Activated CD8-positive, alpha-beta T cell treated with anti-CD3 and anti-CD28 coated beads for 36 hours (primary cell): ENCODE data around the gene LYRM4. TPM values are rescaled to one million over a fixed set of nuclear protein-coding genes. Genes with fewer than 3 reads are reported as not detected.

Source experiments
- ATAC-seq: fragments of 200-7000 bp; cut with Tn5 transposase; one replicate; pipeline ENCODE4 v1.10.0; 2021; ENCODE audit warnings: mild to moderate bottlenecking, moderate library complexity
- CTCF ChIA-PET: fragments of 350-600 bp; sonication (Branson Sonifier 250); formaldehyde crosslinking; loops from one replicate; lab custom pipeline; 2021; ENCODE audit warnings: antibody characterized with exemption; lab: Charles Lee
- POLR2A ChIA-PET: fragments of 350-600 bp; sonication (Branson Sonifier 250); formaldehyde crosslinking; loops from one replicate; lab custom pipeline; 2021; ENCODE audit warnings: antibody characterized with exemption; lab: Charles Lee
- DNase-seq: peaks from one replicate; pipeline ENCODE4 v3.0.0-alpha.2; 2020
- H3K27ac Mint-ChIP-seq: one replicate; pipeline ENCODE4 v1.8.0; 2021; ENCODE audit warnings: mild to moderate bottlenecking, mixed read lengths
- H3K27me3 Mint-ChIP-seq: one replicate; pipeline ENCODE4 v1.8.0; 2021; ENCODE audit warnings: mixed read lengths
- H3K36me3 Mint-ChIP-seq: one replicate; pipeline ENCODE4 v1.8.0; 2021; ENCODE audit warnings: low read depth, mixed read lengths
- H3K4me1 Mint-ChIP-seq: one replicate; pipeline ENCODE4 v1.8.0; 2021; ENCODE audit warnings: low read depth, mixed read lengths
- H3K4me3 Mint-ChIP-seq: one replicate; pipeline ENCODE4 v1.8.0; 2021; ENCODE audit warnings: mild to moderate bottlenecking, moderate library complexity, mixed read lengths
- H3K9me3 Mint-ChIP-seq: one replicate; pipeline ENCODE4 v1.8.0; 2021; ENCODE audit warnings: mixed read lengths
- CTCF ChIP-seq: fragments of 200-600 bp; IDR thresholded peaks from one replicate; pipeline ENCODE4 v1.8.0; 2022; ENCODE audit warnings: antibody characterized with exemption, mild to moderate bottlenecking
- intact Hi-C: fragments of 100-400 bp; cut with micrococcal nuclease; formaldehyde crosslinking; loops from one replicate; pipeline ENCODE4 v1.10.0; 2022
- total RNA-seq, 2 experiments: library from RNA; stranded (reverse); gene quantifications; one replicate each; pipeline ENCODE4 v1.2.3, GENCODE V29; 2021

The LYRM4 gene
- total RNA-seq, 2 experiments from 2014 or later, result 43.5 to 50.6 TPM

DNA sequence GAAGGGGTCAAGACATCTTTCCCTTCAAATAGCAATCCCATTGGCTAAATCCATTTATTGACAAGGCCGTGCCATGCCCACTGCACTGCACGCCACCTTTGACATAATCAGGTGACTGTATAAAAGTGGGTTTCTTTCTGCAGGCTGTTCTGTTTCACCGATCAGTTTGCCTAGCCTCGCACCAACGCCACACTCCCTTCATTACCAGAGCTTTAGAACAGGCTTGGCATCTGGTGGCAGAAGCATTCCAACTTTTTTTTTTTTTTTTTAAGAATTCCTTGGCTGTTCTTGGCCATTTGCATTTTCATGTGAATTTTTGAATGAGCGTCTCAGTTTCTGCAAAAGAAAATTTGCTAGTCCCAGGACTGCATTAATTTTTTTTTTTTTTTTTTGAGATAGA lies 97.5 kb downstream of the LYRM4 start:
- CTCF ChIA-PET, result interaction anchor here (0.9 to 2.3 kb wide), 2 partner anchors 11 to 19 kb away, joined by 4 to 6 read pairs; no protein-coding TSS in a partner anchor
- ATAC-seq, result no peak
- Mint-ChIP-seq H3K27ac (no peak overlapping the region), H3K4me1 (peaks cover 11% of the 10 kb centered on the region), H3K27me3 (no peaks in the 10 kb centered on the region), H3K36me3 (peaks cover 2% of the 10 kb centered on the region), H3K9me3 (no peaks in the 10 kb centered on the region), H3K4me3 (no peak overlapping the region)
- intact Hi-C loops, result no loop called here
- no peak for TF ChIP-seq CTCF
- no peak for DNase-seq
- POLR2A ChIA-PET, result no interaction called here

- Mint-ChIP-seq H3K36me3 (peaks cover 2% of the 10 kb centered on the region), H3K27ac (no peak overlapping the region), H3K9me3 (no peaks in the 10 kb centered on the region), H3K4me3 (no peak overlapping the region), H3K27me3 (no peaks in the 10 kb centered on the region), H3K4me1 (peaks cover 11% of the 10 kb centered on the region)
- intact Hi-C loops, result no loop called here
- no peak for ATAC-seq
- POLR2A ChIA-PET, result no interaction called here
- CTCF ChIA-PET, result no interaction called here
- DNase-seq, result no peak
- TF ChIP-seq CTCF, result no peak
Measured at GRCh38 chr6:5162355-5162754, 98.4 kb downstream of the LYRM4 start.

GRCh38 chr6:5160206-5160605 lies 100.5 kb downstream of the LYRM4 start:
- DNase-seq, result no peak
- Mint-ChIP-seq H3K4me3 (no peak overlapping the region), H3K4me1 (peaks cover 6% of the 10 kb centered on the region), H3K9me3 (no peaks in the 10 kb centered on the region), H3K27ac (no peak overlapping the region), H3K36me3 (peaks cover 2% of the 10 kb centered on the region), H3K27me3 (no peaks in the 10 kb centered on the region)
- POLR2A ChIA-PET, result no interaction called here
- no peak for ATAC-seq
- CTCF ChIA-PET, result interaction anchor here (2.2 kb wide), 1 partner anchor 16 kb away, joined by 14 read pairs; no protein-coding TSS in a partner anchor
- intact Hi-C loops, result no loop called here
- no peak for TF ChIP-seq CTCF

DNA sequence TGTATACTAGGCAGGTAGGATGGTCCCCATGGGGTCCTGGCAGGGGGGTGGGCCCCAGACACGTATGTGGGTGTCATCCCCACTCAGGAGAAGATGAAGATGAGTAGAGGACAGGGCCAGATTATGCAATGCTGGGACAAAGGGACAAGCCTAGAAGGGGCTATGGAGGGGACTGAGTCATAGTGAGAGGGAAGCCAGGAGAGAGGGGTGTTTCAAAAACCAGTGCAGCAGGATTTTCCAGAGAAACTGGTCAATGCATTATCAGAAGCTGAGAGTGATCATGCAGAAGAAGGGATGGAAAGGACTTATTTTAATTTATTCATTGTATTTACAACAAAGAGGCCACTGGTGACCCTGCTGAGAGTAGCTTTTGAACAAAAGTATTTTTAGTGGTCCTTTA lies 101.6 kb downstream of the LYRM4 start:
- intact Hi-C loops, result no loop called here
- Mint-ChIP-seq H3K27me3 (no peaks in the 10 kb centered on the region), H3K36me3 (peaks cover 2% of the 10 kb centered on the region), H3K4me3 (no peak overlapping the region), H3K4me1 (peaks cover 4% of the 10 kb centered on the region), H3K9me3 (no peaks in the 10 kb centered on the region), H3K27ac (no peak overlapping the region)
- ChIA-PET CTCF (interaction anchor here (2.2 kb wide), 1 partner anchor 15 kb away, joined by 14 read pairs; no protein-coding TSS in a partner anchor), POLR2A (no interaction called here)
- DNase-seq (no peak), ATAC-seq (no peak)
- no peak for TF ChIP-seq CTCF

- Mint-ChIP-seq H3K27ac (no peak overlapping the region), H3K36me3 (no peaks in the 10 kb centered on the region), H3K4me1 (peaks cover 2% of the 10 kb centered on the region), H3K27me3 (no peaks in the 10 kb centered on the region), H3K4me3 (no peak overlapping the region), H3K9me3 (no peaks in the 10 kb centered on the region)
- DNase-seq, result no peak
- POLR2A ChIA-PET, result no interaction called here
- no peak for ATAC-seq
- CTCF ChIA-PET, result interaction anchor here (2.2 kb wide), 1 partner anchor 14 kb away, joined by 14 read pairs; no protein-coding TSS in a partner anchor
- TF ChIP-seq CTCF, result no peak
- intact Hi-C loops, result no loop called here
Measured at GRCh38 chr6:5158180-5158579, 102.6 kb downstream of the LYRM4 start.
